ENCODE results near the gene DCAF6.

GRCh38 chr1:167991546-167991945, 55.1 kb downstream of the DCAF6 start:
- no peak for TF ChIP-seq EZH2 (IDR thresholded peaks at IDR 0.05)
- no peak for TF ChIP-seq FOXP2 (optimal IDR thresholded peaks at IDR 0.05; ENCODE audit: control extremely low read depth, extremely low read length, insufficient read depth)

Data from SK-N-MC (cell line).